HepG2 (cell line): Measurements from ENCODE around the gene C19orf18. TPM values are rescaled to one million over a fixed set of nuclear protein-coding genes. Genes with fewer than 3 reads are reported as not detected.

Source experiments
- ATAC-seq: fragments of 200-7000 bp; cut with Tn5 transposase; 3 replicates; pipeline ENCODE4 v1.9.1; 2020; ENCODE audit warnings: mild to moderate bottlenecking, moderate library complexity
- BruUV-seq: library from RNA; stranded (reverse); fragments of 400-500 nt; replicated peaks from 2 replicates; lab custom pipeline; 2021; lab: Mats Ljungman, UMichigan
- CTCF ChIA-PET: fragments of 300-600 bp; formaldehyde crosslinking; extraction: SDS; loops from one replicate; lab custom pipeline; 2021; ENCODE audit warnings: low total read pairs, inconsistent platforms, low intra/inter-chr PET ratio; lab: Yijun Ruan, JAX
- POLR2A ChIA-PET: fragments of 350-600 bp; sonication (Branson Sonifier 250); formaldehyde crosslinking; loops from one replicate; lab custom pipeline; 2020; ENCODE audit warnings: antibody characterized with exemption, inconsistent platforms; lab: Yijun Ruan, JAX
- DNase-seq: peaks from one replicate; pipeline ENCODE4 v3.0.0-alpha.2; 2015; ENCODE audit warnings: low spot score
- FAIRE-seq: peaks from 3 replicates; lab custom pipeline; 2011; peaks lifted over from hg19 to GRCh38; lab: Jason Lieb, UNC
- H2AFZ ChIP-seq: one replicate; pipeline ENCODE4 v1.6.1; 2011; ENCODE audit warnings: low read length, inconsistent platforms
- H3K27ac ChIP-seq: fragments of 300-600 bp; 3 replicates; pipeline ENCODE4 v1.8.0; 2011; ENCODE audit warnings: mixed run types, mild to moderate bottlenecking, mixed read lengths, low read length, inconsistent platforms; ENCODE audit not compliant: insufficient read depth; ENCODE audit errors: extremely low read length
- H3K27me3 ChIP-seq, 2 experiments: fragments of 200-600 bp in 1 of 2; 2 replicates in 1 of 2; 3 replicates in 1 of 2; pipeline versions ENCODE4 v1.6.0 to v1.8.0; 2011; ENCODE audit warnings: low read length in 2 of 2, mild to moderate bottlenecking in 2 of 2, moderate library complexity in 2 of 2, inconsistent platforms in 1 of 2; ENCODE audit not compliant: insufficient read depth in 2 of 2, control insufficient read depth in 1 of 2
- H3K36me3 ChIP-seq, 2 experiments: fragments of 200-600 bp in 1 of 2; replicated peaks in 1 of 2; 2 replicates in 1 of 2; 3 replicates in 1 of 2; pipeline versions ENCODE4 v1.5.1 to v1.8.0; 2011; ENCODE audit warnings: low read length in 2 of 2, inconsistent platforms in 1 of 2; ENCODE audit not compliant: insufficient read depth in 2 of 2, control insufficient read depth in 1 of 2
- H3K4me1 ChIP-seq: 2 replicates; pipeline ENCODE4 v1.5.1; 2012; ENCODE audit warnings: low read length, inconsistent platforms; ENCODE audit not compliant: insufficient read depth
- H3K4me2 ChIP-seq: 2 replicates; pipeline ENCODE4 v1.6.0; 2011; ENCODE audit warnings: low read depth, low read length, inconsistent platforms
- H3K4me3 ChIP-seq, 3 experiments: fragments of 200-600 bp in 1 of 3; sonication (generic), shearing (Covaris generic) in 1 of 3; replicated peaks in 1 of 3; 2 replicates each; pipeline ENCODE4 v1.5.1; 2011 to 2016; ENCODE audit warnings: low read length in 3 of 3, inconsistent platforms in 2 of 3, low read depth in 2 of 3, mild to moderate bottlenecking in 2 of 3, control low read depth in 1 of 3, mixed read lengths in 1 of 3; ENCODE audit not compliant: insufficient read depth in 1 of 3
- H3K79me2 ChIP-seq: one replicate; pipeline ENCODE4 v1.6.1; 2011; ENCODE audit warnings: low read length, inconsistent platforms; ENCODE audit not compliant: insufficient read depth
- H3K9ac ChIP-seq: 2 replicates; pipeline ENCODE4 v1.6.0; 2011; ENCODE audit warnings: mild to moderate bottlenecking, low read depth, low read length, inconsistent platforms; ENCODE audit not compliant: insufficient read depth
- H3K9me3 ChIP-seq: 2 replicates; pipeline ENCODE4 v1.5.1; 2012; ENCODE audit warnings: mild to moderate bottlenecking, low read length
- H4K20me1 ChIP-seq: 2 replicates; pipeline ENCODE4 v1.6.0; 2011; ENCODE audit warnings: inconsistent platforms, mild to moderate bottlenecking, low read length, moderate library complexity; ENCODE audit not compliant: insufficient read depth
- CHCHD3 ChIP-seq: sonication (generic); formaldehyde crosslinking; IDR thresholded peaks from 2 replicates; pipeline ENCODE4 v1.8.0; 2022; ENCODE audit warnings: mild to moderate bottlenecking, missing genetic modification reagents, moderate library complexity
- HIVEP1 ChIP-seq: sonication (generic); formaldehyde crosslinking; IDR thresholded peaks from 2 replicates; pipeline ENCODE4 v1.4.0; 2020; ENCODE audit warnings: mild to moderate bottlenecking, missing genetic modification reagents
- NCOA2 ChIP-seq: sonication (generic); formaldehyde crosslinking; IDR thresholded peaks from 2 replicates; pipeline ENCODE4 v1.8.0; 2022; ENCODE audit warnings: inconsistent platforms
- ONECUT2 ChIP-seq: sonication (generic); formaldehyde crosslinking; IDR thresholded peaks from 2 replicates; pipeline ENCODE4 v1.4.0; 2020; ENCODE audit warnings: missing genetic modification reagents
- PTBP1 ChIP-seq: fragments of 200-400 bp; formaldehyde crosslinking; IDR thresholded peaks from 2 replicates; pipeline ENCODE4 v1.6.1; 2018; ENCODE audit warnings: low read length, low read depth; ENCODE audit not compliant: poor library complexity, severe bottlenecking
- RBAK ChIP-seq: sonication (generic); formaldehyde crosslinking; IDR thresholded peaks from 2 replicates; pipeline ENCODE4 v1.5.1; 2020; ENCODE audit warnings: mild to moderate bottlenecking, missing genetic modification reagents
- SKI ChIP-seq: fragments of 450-650 bp; IDR thresholded peaks from one replicate; pipeline ENCODE4 v1.6.1; 2018; ENCODE audit warnings: mild to moderate bottlenecking; ENCODE audit not compliant: partially characterized antibody
- SRY ChIP-seq: sonication (generic); formaldehyde crosslinking; IDR thresholded peaks from 2 replicates; pipeline ENCODE4 v1.8.0; 2022; ENCODE audit warnings: mild to moderate bottlenecking, missing genetic modification reagents
- TBL1XR1 ChIP-seq: fragments of 150-350 bp; IDR thresholded peaks from 2 replicates; pipeline ENCODE4 v1.6.1; 2014; ENCODE audit warnings: borderline replicate concordance, low read length; ENCODE audit not compliant: partially characterized antibody
- ZFP36L2 ChIP-seq: sonication (generic); formaldehyde crosslinking; IDR thresholded peaks from 2 replicates; pipeline ENCODE4 v1.4.0; 2020; ENCODE audit warnings: missing genetic modification reagents
- ZNF30 ChIP-seq: sonication (generic); formaldehyde crosslinking; IDR thresholded peaks from 2 replicates; pipeline ENCODE4 v1.5.0; 2020; ENCODE audit warnings: mild to moderate bottlenecking, missing genetic modification reagents
- ZNF335 ChIP-seq: sonication (generic); formaldehyde crosslinking; IDR thresholded peaks from 2 replicates; pipeline ENCODE4 v1.4.0; 2020; ENCODE audit warnings: missing genetic modification reagents
- ZNF674 ChIP-seq: sonication (generic); formaldehyde crosslinking; IDR thresholded peaks from 2 replicates; pipeline ENCODE4 v1.5.0; 2020; ENCODE audit warnings: low read depth, mild to moderate bottlenecking, missing genetic modification reagents
- WGBS: methylation state at CpG from one replicate; pipeline ENCODE4 v1.1.6; 2017; ENCODE audit warnings: low lambda C conversion rate; 5-methylcytosine and 5-hydroxymethylcytosine counted together
- in situ Hi-C: cut with HindIII; loops from 2 replicates; pipeline ENCODE4 v1.10.0; 2017; ENCODE audit warnings: low pct_unique_long_range_greater_than_20kb; ENCODE audit not compliant: extremely low pct_ligation_motif_present
- intact Hi-C: fragments of 100-400 bp; cut with micrococcal nuclease; formaldehyde crosslinking; loops from one replicate; pipeline ENCODE4 v1.10.0; 2022; ENCODE audit not compliant: unreplicated experiment
- polyA plus RNA-seq, 8 experiments: library from polyadenylated mRNA; depleted of rRNA in 3 of 8; stranded (reverse) in 7 of 8; unstranded in 1 of 8; fragments of >200 nt; fragmentation: Illumina TruSeq in 4 of 8; extraction: Trizol in 4 of 8; gene quantifications; 2 replicates each; pipeline versions ENCODE4 v1.2.1 to v1.2.3, GENCODE V29; 2011 to 2016; ENCODE audit warnings: low read depth in 4 of 8, missing spikeins in 1 of 8, mixed read lengths in 1 of 8; ENCODE audit not compliant: insufficient read depth in 1 of 8
- total RNA-seq, 5 experiments: library from RNA; depleted of rRNA; stranded (reverse); fragments of >200 nt; fragmentation: Illumina TruSeq; extraction: Trizol; gene quantifications; 2 replicates each; pipeline ENCODE4 v1.2.3, GENCODE V29; 2016; ENCODE audit warnings: low read depth in 1 of 5
- TF ChIP-seq, protein P1 (sequence below): IDR thresholded peaks from 2 replicates; pipeline ENCODE4 v1.6.1; 2016; ENCODE audit warnings: missing genetic modification reagents, missing compliant biosample characterization
- TF ChIP-seq, protein P2 (sequence below): sonication (generic); formaldehyde crosslinking; IDR thresholded peaks from 2 replicates; pipeline ENCODE4 v1.4.0; 2020; ENCODE audit warnings: missing genetic modification reagents, low read depth, mild to moderate bottlenecking, borderline replicate concordance
- TF ChIP-seq, protein P3 (sequence below): sonication (generic); formaldehyde crosslinking; IDR thresholded peaks from 2 replicates; pipeline ENCODE4 v1.8.0; 2023; ENCODE audit warnings: mild to moderate bottlenecking, missing genetic modification reagents
- TF ChIP-seq, protein P4 (sequence below): sonication (generic); formaldehyde crosslinking; IDR thresholded peaks from 2 replicates; pipeline ENCODE4 v1.8.0; 2022; ENCODE audit warnings: mild to moderate bottlenecking, missing genetic modification reagents, borderline replicate concordance
- TF ChIP-seq, protein P5 (sequence below): sonication (generic); formaldehyde crosslinking; IDR thresholded peaks from 2 replicates; pipeline ENCODE4 v1.5.0; 2020; ENCODE audit warnings: mild to moderate bottlenecking, missing genetic modification reagents
- TF ChIP-seq, protein P6 (sequence below): sonication (generic); formaldehyde crosslinking; IDR thresholded peaks from 2 replicates; pipeline ENCODE4 v1.4.0; 2020; ENCODE audit warnings: missing genetic modification reagents

Gene C19orf18
- total and polyA plus RNA-seq, 2 of the 13 experiments (the other 11 are each of a cell fraction or from before 2014, with no cell fraction given) = 0.38 to 0.55 TPM

DNA sequence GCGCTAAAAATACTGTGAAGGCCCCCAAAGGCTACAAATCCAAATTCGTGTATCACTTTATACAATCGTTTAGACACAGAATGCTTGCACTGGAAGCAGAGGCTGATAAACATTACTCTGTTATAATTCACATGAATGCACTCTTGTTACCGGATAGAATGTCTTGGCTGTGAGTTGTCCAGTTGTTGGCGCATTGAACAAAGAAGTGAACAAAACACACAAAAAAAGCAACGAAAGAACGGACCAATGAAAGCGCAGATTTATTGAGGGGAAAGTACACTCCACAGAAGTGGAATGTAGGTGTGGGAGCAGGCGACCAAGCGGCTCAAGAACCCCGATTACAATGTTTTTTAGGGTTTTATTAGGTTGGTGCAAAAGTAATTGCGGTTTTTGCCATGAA lies 38.6 kb downstream of the C19orf18 start:
- no TSS peak for BruUV-seq
- no peak for TF ChIP-seq RBAK (CRISPR knock-in tag)
- no peak for TF ChIP-seq ONECUT2 (CRISPR knock-in tag)
- TF ChIP-seq, protein P1, sequence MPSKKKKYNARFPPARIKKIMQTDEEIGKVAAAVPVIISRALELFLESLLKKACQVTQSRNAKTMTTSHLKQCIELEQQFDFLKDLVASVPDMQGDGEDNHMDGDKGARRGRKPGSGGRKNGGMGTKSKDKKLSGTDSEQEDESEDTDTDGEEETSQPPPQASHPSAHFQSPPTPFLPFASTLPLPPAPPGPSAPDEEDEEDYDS = no peak
- no peak for TF ChIP-seq HIVEP1 (CRISPR knock-in tag)
- TF ChIP-seq ZNF335 (CRISPR knock-in tag) = no peak
- TF ChIP-seq ZFP36L2 (CRISPR knock-in tag) = no peak
- TF ChIP-seq TBL1XR1 = no peak
- TF ChIP-seq ZNF30 = no peak
- TF ChIP-seq PTBP1 = no peak
- TF ChIP-seq SKI = no peak
- TF ChIP-seq, protein P2, sequence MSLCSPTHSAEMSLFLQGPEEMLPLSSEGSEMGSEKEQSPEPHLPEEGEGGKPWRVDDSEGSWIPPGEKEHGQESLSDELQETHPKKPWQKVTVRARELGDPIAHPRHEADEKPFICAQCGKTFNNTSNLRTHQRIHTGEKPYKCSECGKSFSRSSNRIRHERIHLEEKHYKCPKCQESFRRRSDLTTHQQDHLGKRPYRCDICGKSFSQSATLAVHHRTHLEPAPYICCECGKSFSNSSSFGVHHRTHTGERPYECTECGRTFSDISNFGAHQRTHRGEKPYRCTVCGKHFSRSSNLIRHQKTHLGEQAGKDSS (CRISPR knock-in tag) = no peak
- TF ChIP-seq, protein P3, sequence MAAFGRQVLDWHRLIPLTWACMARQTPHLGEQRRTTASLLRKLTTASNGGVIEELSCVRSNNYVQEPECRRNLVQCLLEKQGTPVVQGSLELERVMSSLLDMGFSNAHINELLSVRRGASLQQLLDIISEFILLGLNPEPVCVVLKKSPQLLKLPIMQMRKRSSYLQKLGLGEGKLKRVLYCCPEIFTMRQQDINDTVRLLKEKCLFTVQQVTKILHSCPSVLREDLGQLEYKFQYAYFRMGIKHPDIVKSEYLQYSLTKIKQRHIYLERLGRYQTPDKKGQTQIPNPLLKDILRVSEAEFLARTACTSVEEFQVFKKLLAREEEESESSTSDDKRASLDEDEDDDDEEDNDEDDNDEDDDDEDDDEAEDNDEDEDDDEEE (CRISPR knock-in tag) = no peak
- TF ChIP-seq, protein P4, sequence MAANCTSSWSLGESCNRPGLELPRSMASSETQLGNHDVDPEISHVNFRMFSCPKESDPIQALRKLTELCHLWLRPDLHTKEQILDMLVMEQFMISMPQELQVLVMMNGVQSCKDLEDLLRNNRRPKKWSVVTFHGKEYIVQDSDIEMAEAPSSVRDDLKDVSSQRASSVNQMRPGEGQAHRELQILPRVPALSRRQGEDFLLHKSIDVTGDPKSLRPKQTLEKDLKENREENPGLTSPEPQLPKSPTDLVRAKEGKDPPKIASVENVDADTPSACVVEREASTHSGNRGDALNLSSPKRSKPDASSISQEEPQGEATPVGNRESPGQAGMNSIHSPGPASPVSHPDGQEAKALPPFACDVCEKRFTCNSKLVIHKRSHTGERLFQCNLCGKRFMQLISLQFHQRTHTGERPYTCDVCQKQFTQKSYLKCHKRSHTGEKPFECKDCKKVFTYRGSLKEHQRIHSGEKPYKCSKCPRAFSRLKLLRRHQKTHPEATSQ (CRISPR knock-in tag) = no peak
- no peak for TF ChIP-seq CHCHD3 (CRISPR knock-in tag)
- no peak for TF ChIP-seq ZNF674 (CRISPR knock-in tag)
- TF ChIP-seq, protein P5, sequence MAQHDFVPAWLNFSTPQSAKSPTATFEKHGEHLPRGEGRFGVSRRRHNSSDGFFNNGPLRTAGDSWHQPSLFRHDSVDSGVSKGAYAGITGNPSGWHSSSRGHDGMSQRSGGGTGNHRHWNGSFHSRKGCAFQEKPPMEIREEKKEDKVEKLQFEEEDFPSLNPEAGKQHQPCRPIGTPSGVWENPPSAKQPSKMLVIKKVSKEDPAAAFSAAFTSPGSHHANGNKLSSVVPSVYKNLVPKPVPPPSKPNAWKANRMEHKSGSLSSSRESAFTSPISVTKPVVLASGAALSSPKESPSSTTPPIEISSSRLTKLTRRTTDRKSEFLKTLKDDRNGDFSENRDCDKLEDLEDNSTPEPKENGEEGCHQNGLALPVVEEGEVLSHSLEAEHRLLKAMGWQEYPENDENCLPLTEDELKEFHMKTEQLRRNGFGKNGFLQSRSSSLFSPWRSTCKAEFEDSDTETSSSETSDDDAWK (CRISPR knock-in tag) = no peak
- no peak for TF ChIP-seq SRY (CRISPR knock-in tag)
- no peak for TF ChIP-seq NCOA2
- TF ChIP-seq, protein P6, sequence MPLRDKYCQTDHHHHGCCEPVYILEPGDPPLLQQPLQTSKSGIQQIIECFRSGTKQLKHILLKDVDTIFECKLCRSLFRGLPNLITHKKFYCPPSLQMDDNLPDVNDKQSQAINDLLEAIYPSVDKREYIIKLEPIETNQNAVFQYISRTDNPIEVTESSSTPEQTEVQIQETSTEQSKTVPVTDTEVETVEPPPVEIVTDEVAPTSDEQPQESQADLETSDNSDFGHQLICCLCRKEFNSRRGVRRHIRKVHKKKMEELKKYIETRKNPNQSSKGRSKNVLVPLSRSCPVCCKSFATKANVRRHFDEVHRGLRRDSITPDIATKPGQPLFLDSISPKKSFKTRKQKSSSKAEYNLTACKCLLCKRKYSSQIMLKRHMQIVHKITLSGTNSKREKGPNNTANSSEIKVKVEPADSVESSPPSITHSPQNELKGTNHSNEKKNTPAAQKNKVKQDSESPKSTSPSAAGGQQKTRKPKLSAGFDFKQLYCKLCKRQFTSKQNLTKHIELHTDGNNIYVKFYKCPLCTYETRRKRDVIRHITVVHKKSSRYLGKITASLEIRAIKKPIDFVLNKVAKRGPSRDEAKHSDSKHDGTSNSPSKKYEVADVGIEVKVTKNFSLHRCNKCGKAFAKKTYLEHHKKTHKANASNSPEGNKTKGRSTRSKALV (CRISPR knock-in tag) = no peak
- in situ Hi-C loops (no loop called here), intact Hi-C loops (no loop called here)
- H3K4me2 ChIP-seq = no peak overlapping the region
- DNase-seq (no peak), FAIRE-seq (no peak), ATAC-seq (no peak)
- CTCF ChIA-PET = no interaction called here
- POLR2A ChIA-PET = no interaction called here
- H3K4me3 ChIP-seq = no peak overlapping the region
- H3K9me3 ChIP-seq = peaks cover 50% of the 10 kb centered on the region
- no peak overlapping the region for H3K9ac ChIP-seq
- H4K20me1 ChIP-seq = no peaks in the 10 kb centered on the region
- WGBS = 90% methylated on average over 12 of the region's 12 CpGs
- no peak overlapping the region for H3K27ac ChIP-seq
- no peak overlapping the region for H2AFZ ChIP-seq
- no peaks in the 10 kb centered on the region for H3K4me1 ChIP-seq
- no peaks in the 10 kb centered on the region for H3K27me3 ChIP-seq
- H3K79me2 ChIP-seq = no peaks in the 10 kb centered on the region
- peaks cover 0 to 5% of the 10 kb centered on the region in 2 experiments; a peak in 1 of 5 replicates for H3K36me3 ChIP-seq
